Lower leg skin (tissue), 4 donors: Measurements from ENCODE around the gene ARHGAP22. TPM values are rescaled to one million over a fixed set of nuclear protein-coding genes. Genes with fewer than 3 reads are reported as not detected.
"Not testable (repeated sequence)": the region's sequence is repeated elsewhere in the genome, so short reads cannot be mapped to it uniquely, and the experiment has no call there.

Source experiments
- DNase-seq, 2 donors: peaks; one replicate each; pipeline ENCODE4 v3.0.0-alpha.2; 2019; ENCODE audit warnings: low spot score in 2 of 2
- H3K4me3 ChIP-seq: fragments of 200-600 bp; sonication (generic); 2 replicates; pipeline ENCODE4 v1.5.1; 2017; ENCODE audit warnings: mild to moderate bottlenecking, low read depth; ENCODE audit not compliant: poor library complexity, severe bottlenecking
- CTCF ChIP-seq, 3 donors: fragments of 450-650 bp; IDR thresholded peaks; one replicate each; pipeline ENCODE4 v1.5.1; 2016; ENCODE audit warnings: antibody characterized with exemption in 3 of 3, mild to moderate bottlenecking in 3 of 3, moderate library complexity in 2 of 3
- POLR2A ChIP-seq, 2 donors: fragments of 450-650 bp; IDR thresholded peaks; one replicate each; pipeline ENCODE4 v1.6.1; 2016 to 2017; ENCODE audit warnings: antibody characterized with exemption in 2 of 2, mild to moderate bottlenecking in 1 of 2, moderate library complexity in 1 of 2
- WGBS, 2 donors: methylation state at CpG; one replicate each; pipeline ENCODE4 v1.1.5; 2018; 5-methylcytosine and 5-hydroxymethylcytosine counted together
- intact Hi-C: fragments of 100-400 bp; cut with DNase I; formaldehyde crosslinking; loops from one replicate; pipeline ENCODE4 v1.15.0; 2023; ENCODE audit warnings: low total_unique reads
- total RNA-seq, 4 donors: library from RNA; depleted of rRNA; stranded (reverse); fragments of >200 nt; gene quantifications; one replicate each; pipeline ENCODE4 v1.1.0, GENCODE V29; 2016

Gene ARHGAP22
- total RNA-seq, 4 donors from 2014 or later, result 0.46 to 3.0 (median 1.4) TPM

- DNase-seq, result no peak
- WGBS, 2 donors, result 72 to 77% methylated on average over 2 of the region's 2 CpGs
- no peak overlapping the region for H3K4me3 ChIP-seq
- TF ChIP-seq CTCF (IDR thresholded peaks at IDR 0.05), result no peak
- TF ChIP-seq POLR2A (IDR thresholded peaks at IDR 0.05), result no peak
- intact Hi-C loops, result no loop called here
Observed at GRCh38 chr10:48651293-48651692, 46.4 kb upstream of the ARHGAP22 start.

GRCh38 chr10:48649349-48649944 is 44.6 kb upstream of the ARHGAP22 start:
- TF ChIP-seq POLR2A (IDR thresholded peaks at IDR 0.05), result no peak
- no peak for TF ChIP-seq CTCF (IDR thresholded peaks at IDR 0.05)
- intact Hi-C loops, result no loop called here

GRCh38 chr10:48648172-48648942 is 43.5 kb upstream of the ARHGAP22 start:
- intact Hi-C loops, result no loop called here
- WGBS, 2 donors, result 68 to 78% methylated on average over 12 of the region's 12 CpGs
- no peak for TF ChIP-seq POLR2A (IDR thresholded peaks at IDR 0.05)
- no peak for TF ChIP-seq CTCF (IDR thresholded peaks at IDR 0.05)
- H3K4me3 ChIP-seq, result no peak overlapping the region
- DNase-seq, result peak in 1 of 2 donors; percentile 74

More at GRCh38 chr10:48649349-48649944, 44.6 kb upstream of the ARHGAP22 start:
- peak in 1 of 2 donors; percentile 72 for DNase-seq
- WGBS, 2 donors, result 74 to 89% methylated on average over 7 of the region's 7 CpGs
- no peak overlapping the region for H3K4me3 ChIP-seq

- intact Hi-C loops, H3K4me3 ChIP-seq: not testable (repeated sequence)
- WGBS, 2 donors, result 91 to 92% methylated on average over 7 of the region's 7 CpGs
- DNase-seq, result peak in 1 of 2 donors; percentile 58
Observed at GRCh38 chr10:48647073-48647472, 42.2 kb upstream of the ARHGAP22 start.

- WGBS, 2 donors, result 52 to 68% methylated on average over 1 of the region's 1 CpG
- H3K4me3 ChIP-seq, result no peak overlapping the region
- intact Hi-C loops, result no loop called here
- TF ChIP-seq POLR2A (IDR thresholded peaks at IDR 0.05) (no peak), CTCF (IDR thresholded peaks at IDR 0.05) (no peak)
- no peak for DNase-seq
Observed at GRCh38 chr10:48645600-48645999, 40.7 kb upstream of the ARHGAP22 start.

GRCh38 chr10:48641099-48641690 is 36.3 kb upstream of the ARHGAP22 start:
- WGBS, 2 donors, result 91 to 96% methylated on average over 4 of the region's 4 CpGs
- intact Hi-C loops, DNase-seq, H3K4me3 ChIP-seq: not testable (repeated sequence)
